ENCODE measurements around the gene RNF26. TPM values are rescaled to one million over a fixed set of nuclear protein-coding genes. Genes with fewer than 3 reads are reported as not detected.

The RNF26 gene
- total and polyA plus RNA-seq, 2 of the 4 experiments (the other 2 are of a cell fraction) = 3.4 to 36.7 TPM

DNA sequence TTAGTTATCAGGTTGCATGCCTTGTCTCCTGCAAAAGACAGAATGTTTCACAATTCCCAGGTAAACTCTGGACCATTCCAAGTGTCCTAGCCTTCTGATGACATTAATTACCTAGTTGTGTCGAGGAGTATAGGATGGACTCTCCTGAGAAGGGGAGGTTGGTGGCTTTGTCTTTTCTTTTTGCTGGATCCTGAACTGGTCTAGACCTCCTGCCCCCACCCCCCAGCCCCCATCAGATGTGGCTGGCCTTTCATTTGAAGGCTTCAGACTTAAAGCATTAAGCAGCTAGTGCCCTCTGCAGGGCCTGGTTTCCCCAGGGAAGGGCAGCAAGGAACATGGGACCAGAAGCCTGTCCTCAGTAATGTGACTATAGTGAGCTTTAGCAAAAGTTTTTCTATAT is 27.1 kb upstream of the RNF26 start:
- in situ Hi-C loops (cut with MboI; ENCODE audit: low sequenced_read_pairs) (no loop called here), dilution Hi-C loops (cut with HindIII; ENCODE audit: low sequenced_read_pairs, unreplicated experiment) (no loop called here), intact Hi-C loops (cut with micrococcal nuclease) (no loop called here)
- Histone ChIP-seq H2BK20ac (ENCODE audit: low read depth, low read length) (no peak overlapping the region), H3K18ac (ENCODE audit: low read depth, low read length) (no peak overlapping the region), H3K9me3 (ENCODE audit: control insufficient read depth, insufficient read depth, low read length) (no peaks in the 10 kb centered on the region), H3K79me1 (ENCODE audit: low read depth in 1 of 2, low read length in 2 of 2) (peaks cover 4 to 35% of the 10 kb centered on the region in 2 experiments; a peak in 3 of 4 replicates), H2BK15ac (ENCODE audit: low read depth, low read length) (no peak overlapping the region), H4K8ac (ENCODE audit: low read depth in 2 of 2, low read length in 2 of 2) (no peak overlapping the region), H3K4me2 (ENCODE audit: low read depth, low read length) (no peak overlapping the region), H3K4me3 (ENCODE audit: insufficient read depth, low read depth, low read length) (no peak overlapping the region), H3K4ac (ENCODE audit: low read depth, low read length) (no peak overlapping the region), H3K23ac (ENCODE audit: low read depth, low read length) (no peak overlapping the region), H3K4me1 (ENCODE audit: control insufficient read depth, insufficient read depth, low read length) (peaks cover 8% of the 10 kb centered on the region), H3K56ac (ENCODE audit: extremely low read depth, insufficient read depth, low read length) (no peak overlapping the region), H4K91ac (ENCODE audit: insufficient read depth, low read depth, low read length) (no peak overlapping the region), H2BK5ac (ENCODE audit: low read depth, low read length, poor library complexity, severe bottlenecking) (no peak overlapping the region), H3K14ac (replicated peaks; ENCODE audit: low read depth, low read length) (no peak overlapping the region), H2AFZ (replicated peaks; ENCODE audit: low read length, poor library complexity) (no peak overlapping the region), H2AK9ac (replicated peaks; ENCODE audit: low read depth, low read length, poor library complexity) (no peak overlapping the region), H3K36me3 (ENCODE audit: control insufficient read depth, insufficient read depth, low read length) (peaks cover 50% of the 10 kb centered on the region), H3K9me1 (ENCODE audit: insufficient read depth, low read length) (peaks cover 10% of the 10 kb centered on the region), H3K9ac (ENCODE audit: low read depth, low read length) (no peak overlapping the region), H4K20me1 (ENCODE audit: insufficient read depth, low read length) (peaks cover 7% of the 10 kb centered on the region), H4K5ac (ENCODE audit: low read depth, low read length) (no peak overlapping the region), H3K27ac (ENCODE audit: insufficient read depth, low read length) (no peak overlapping the region), H3K27me3 (ENCODE audit: control insufficient read depth, insufficient read depth, low read length) (no peaks in the 10 kb centered on the region), H2AK5ac (ENCODE audit: low read depth, low read length) (no peak overlapping the region), H2BK120ac (ENCODE audit: low read depth, low read length) (no peak overlapping the region)
- POLR2A ChIA-PET (ENCODE audit: unreplicated experiment) = interaction anchor here (1.1 kb wide), 1 partner anchor 14 kb away, joined by 4 read pairs; no protein-coding TSS in a partner anchor
- no TSS peak for BruUV-seq (replicated peaks)
- peak; percentile 30; the same call in 1 of the 2 replicates for TF ChIP-seq CTCF (conservative IDR thresholded peaks at IDR 0.05; ENCODE audit: low read depth, low read length)
- no peak for TF ChIP-seq FOS (IDR thresholded peaks at IDR 0.05; ENCODE audit: low read depth, low read length)
- no CpG with 5 or more reads among the region's 1 CpG for WGBS, 2 experiments (ENCODE audit: extremely low coverage in 2 of 2, insufficient read length in 1 of 2)
- ATAC-seq (ENCODE audit: low read depth) (peak; percentile 40; the same call in 1 of the 2 replicates), DNase-seq (no peak)
- CTCF ChIA-PET = interaction anchor here (0.9 to 1.2 kb wide), 3 partner anchors 8 to 33 kb away, joined by 3 to 4 read pairs (median 4); no protein-coding TSS in a partner anchor

All from IMR-90 (cell line).